K562 (cell line): Measurements from ENCODE around the gene NUP85. TPM values are rescaled to one million over a fixed set of nuclear protein-coding genes. Genes with fewer than 3 reads are reported as not detected.

Experiments used
- CGGBP1 ChIP-seq: fragments of 250-450 bp; sonication (Bioruptor Pico); IDR thresholded peaks from 2 replicates; pipeline ENCODE4 v1.9.0; 2021; ENCODE audit warnings: mild to moderate bottlenecking
- CHAMP1 ChIP-seq: fragments of 450-650 bp; IDR thresholded peaks from 2 replicates; pipeline ENCODE4 v1.6.1; 2016; ENCODE audit warnings: mild to moderate bottlenecking
- FOXK1 ChIP-seq: sonication (generic); formaldehyde crosslinking; IDR thresholded peaks from 2 replicates; pipeline ENCODE4 v1.8.0; 2022; ENCODE audit warnings: missing genetic modification reagents, mild to moderate bottlenecking, borderline replicate concordance
- KDM1A ChIP-seq, 2 experiments: fragments of 450-650 bp; IDR thresholded peaks; 2 replicates each; pipeline ENCODE4 v1.6.1; 2016; ENCODE audit warnings: mild to moderate bottlenecking in 2 of 2
- MEF2D ChIP-seq: conservative IDR thresholded peaks from 2 replicates; pipeline ENCODE4 v1.6.1; 2016; ENCODE audit warnings: low read depth, missing genetic modification characterization, missing compliant biosample characterization
- POLR2H ChIP-seq: IDR thresholded peaks from 2 replicates; pipeline ENCODE4 v1.6.1; 2016; ENCODE audit warnings: missing genetic modification characterization, low read depth, mild to moderate bottlenecking, control low read depth, missing compliant biosample characterization, moderate library complexity
- PRDM10 ChIP-seq: fragments of 450-650 bp; IDR thresholded peaks from 2 replicates; pipeline ENCODE4 v1.6.1; 2018; ENCODE audit not compliant: partially characterized antibody
- SRSF7 ChIP-seq: fragments of 200-400 bp; formaldehyde crosslinking; optimal IDR thresholded peaks from 2 replicates; pipeline ENCODE3; 2017; ENCODE audit warnings: mild to moderate bottlenecking, low read depth, low read length
- TFE3 ChIP-seq: fragments of 450-650 bp; formaldehyde crosslinking; IDR thresholded peaks from 2 replicates; pipeline ENCODE4 v1.4.0; 2020; ENCODE audit warnings: mild to moderate bottlenecking, mixed read lengths
- ZNF280B ChIP-seq: fragments of 250-450 bp; sonication (Bioruptor Pico); IDR thresholded peaks from 2 replicates; pipeline ENCODE4 v1.5.1; 2021; ENCODE audit warnings: mild to moderate bottlenecking
- ZNF592 ChIP-seq: fragments of 450-650 bp; IDR thresholded peaks from 2 replicates; pipeline ENCODE4 v1.6.1; 2017; ENCODE audit warnings: antibody characterized with exemption, mild to moderate bottlenecking
- ZSCAN32 ChIP-seq: fragments of 450-650 bp; formaldehyde crosslinking; IDR thresholded peaks from 2 replicates; pipeline ENCODE4 v1.4.0; 2020; ENCODE audit warnings: mild to moderate bottlenecking, moderate library complexity
- polyA plus RNA-seq, 8 experiments: library from polyadenylated mRNA; depleted of rRNA in 4 of 8; stranded (reverse) in 5 of 8; unstranded in 3 of 8; fragments of >200 nt; fragmentation: Nextera tagmentation in 2 of 8; fragmentation: Illumina TruSeq in 1 of 8; extraction: Ambion mirVana in 2 of 8; extraction: Trizol in 1 of 8; gene quantifications; 2 replicates each; pipeline versions ENCODE4 v1.2.1 to v1.2.3, GENCODE V29; 2011 to 2014; ENCODE audit warnings: inconsistent platforms in 1 of 8, missing spikeins in 1 of 8
- total RNA-seq, 7 experiments: library from RNA; depleted of rRNA in 6 of 7; stranded (reverse); fragments of >200 nt in 6 of 7; fragmentation: Illumina TruSeq in 2 of 7; extraction: Trizol in 2 of 7; gene quantifications; 2 replicates each; pipeline versions ENCODE4 v1.2.1 to v1.2.3, GENCODE V29; 2011 to 2021; ENCODE audit warnings: low replicate concordance in 1 of 7

The NUP85 gene
- total and polyA plus RNA-seq, 9 of the 15 experiments (the other 6 are each of a cell fraction or from before 2014, with no cell fraction given) = 50.2 to 177 (median 110) TPM

GRCh38 chr17:75273977-75274708, 68.7 kb downstream of the NUP85 start (continued):
- TF ChIP-seq ZNF592 = no peak
- no peak for TF ChIP-seq SRSF7
- TF ChIP-seq MEF2D (tag) = no peak; the same call in 1 of the 2 replicates
- peak; percentile 43 to 44; a peak in 2 of 4 replicates for TF ChIP-seq KDM1A (IDR thresholded peaks at IDR 0.05)
- no peak for TF ChIP-seq FOXK1 (CRISPR knock-in tag)
- TF ChIP-seq POLR2H (tag) = no peak
- no peak for TF ChIP-seq CHAMP1
- TF ChIP-seq PRDM10 = no peak
- no peak for TF ChIP-seq CGGBP1 (CRISPR knock-in tag)
- TF ChIP-seq TFE3 (CRISPR knock-in tag) = no peak
- no peak for TF ChIP-seq ZNF280B
- no peak for TF ChIP-seq ZSCAN32 (CRISPR knock-in tag)
